SU-DHL-6 (cell line): Measurements from ENCODE around the gene KCNG1.

Experiments
- EZH2phosphoT487 ChIP-seq: fragments of 200-600 bp; sonication (generic), shearing (Covaris generic); conservative IDR thresholded peaks from 2 replicates; pipeline ENCODE4 v1.6.1; 2018; ENCODE audit warnings: mild to moderate bottlenecking, antibody characterized with exemption, low read length, moderate library complexity, mixed read lengths
- TF ChIP-seq, protein P1 (sequence below): fragments of 200-600 bp; sonication (generic); IDR thresholded peaks from one replicate; pipeline ENCODE4 v1.5.1; 2017; ENCODE audit warnings: antibody characterized with exemption, mild to moderate bottlenecking, low read length, moderate library complexity; ENCODE audit not compliant: insufficient read depth, poor library complexity, severe bottlenecking

DNA sequence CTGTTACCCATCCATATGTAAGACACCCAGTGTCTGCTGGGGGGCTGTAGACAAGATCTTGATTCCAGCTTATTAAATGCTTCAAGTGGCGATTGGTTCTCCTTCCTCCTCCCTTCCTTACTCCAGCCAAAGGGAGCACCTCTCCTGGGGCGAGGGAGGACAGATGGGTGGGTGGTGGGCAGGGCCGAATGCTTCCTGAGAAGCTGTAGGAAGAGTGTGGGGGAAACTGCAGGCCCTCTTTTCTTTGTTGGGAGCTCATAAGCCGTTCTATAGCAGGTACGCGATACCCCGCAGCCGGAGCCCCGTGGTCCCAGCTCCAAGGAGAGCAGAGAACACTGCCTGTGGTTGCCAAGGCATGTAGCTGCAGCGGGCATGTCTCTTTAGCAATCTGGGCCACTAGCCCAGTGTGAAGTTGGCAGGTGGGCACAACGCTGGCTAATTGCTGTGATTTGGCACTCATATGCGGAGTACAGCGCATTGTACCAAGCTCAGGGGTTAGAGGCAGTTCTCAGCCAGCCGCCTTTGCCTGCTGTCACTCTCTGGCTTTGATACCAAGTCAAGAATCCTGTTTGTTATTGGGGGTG lies 14.7 kb upstream of the KCNG1 start:
- TF ChIP-seq, protein P1, sequence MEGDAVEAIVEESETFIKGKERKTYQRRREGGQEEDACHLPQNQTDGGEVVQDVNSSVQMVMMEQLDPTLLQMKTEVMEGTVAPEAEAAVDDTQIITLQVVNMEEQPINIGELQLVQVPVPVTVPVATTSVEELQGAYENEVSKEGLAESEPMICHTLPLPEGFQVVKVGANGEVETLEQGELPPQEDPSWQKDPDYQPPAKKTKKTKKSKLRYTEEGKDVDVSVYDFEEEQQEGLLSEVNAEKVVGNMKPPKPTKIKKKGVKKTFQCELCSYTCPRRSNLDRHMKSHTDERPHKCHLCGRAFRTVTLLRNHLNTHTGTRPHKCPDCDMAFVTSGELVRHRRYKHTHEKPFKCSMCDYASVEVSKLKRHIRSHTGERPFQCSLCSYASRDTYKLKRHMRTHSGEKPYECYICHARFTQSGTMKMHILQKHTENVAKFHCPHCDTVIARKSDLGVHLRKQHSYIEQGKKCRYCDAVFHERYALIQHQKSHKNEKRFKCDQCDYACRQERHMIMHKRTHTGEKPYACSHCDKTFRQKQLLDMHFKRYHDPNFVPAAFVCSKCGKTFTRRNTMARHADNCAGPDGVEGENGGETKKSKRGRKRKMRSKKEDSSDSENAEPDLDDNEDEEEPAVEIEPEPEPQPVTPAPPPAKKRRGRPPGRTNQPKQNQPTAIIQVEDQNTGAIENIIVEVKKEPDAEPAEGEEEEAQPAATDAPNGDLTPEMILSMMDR = no peak
- TF ChIP-seq EZH2phosphoT487 = no peak
